Astrocyte (in vitro differentiated cells and primary cell): ENCODE results near the gene NKD1. TPM values are rescaled to one million over a fixed set of nuclear protein-coding genes. Genes with fewer than 3 reads are reported as not detected.

Experiments
- DNase-seq: peaks from one replicate; pipeline ENCODE4 v3.0.0-alpha.2; 2010; ENCODE audit warnings: low read depth
- FAIRE-seq: peaks from 2 replicates; lab custom pipeline; 2011; peaks lifted over from hg19 to GRCh38; lab: Jason Lieb, UNC
- H2AFZ ChIP-seq: 2 replicates; pipeline ENCODE4 v1.6.0; 2012; ENCODE audit warnings: low read depth, low read length, inconsistent platforms
- H3K27ac ChIP-seq: 2 replicates; pipeline ENCODE4 v1.5.1; 2011; ENCODE audit warnings: low read depth, low read length, inconsistent platforms
- H3K27me3 ChIP-seq: 2 replicates; pipeline ENCODE4 v1.6.0; 2011; ENCODE audit warnings: low read length, inconsistent platforms; ENCODE audit not compliant: insufficient read depth
- H3K36me3 ChIP-seq: 2 replicates; pipeline ENCODE4 v1.5.1; 2011; ENCODE audit warnings: low read length, inconsistent platforms; ENCODE audit not compliant: insufficient read depth
- H3K4me1 ChIP-seq: 2 replicates; pipeline ENCODE4 v1.5.1; 2011; ENCODE audit warnings: low read length, inconsistent platforms; ENCODE audit not compliant: insufficient read depth
- H3K4me2 ChIP-seq: 2 replicates; pipeline ENCODE4 v1.6.0; 2012; ENCODE audit warnings: low read length, inconsistent platforms
- H3K4me3 ChIP-seq: 2 replicates; pipeline ENCODE4 v1.5.1; 2011; ENCODE audit warnings: low read depth, mild to moderate bottlenecking, low read length, inconsistent platforms; ENCODE audit not compliant: insufficient read depth
- H3K79me2 ChIP-seq: 2 replicates; pipeline ENCODE4 v1.6.0; 2012; ENCODE audit warnings: mild to moderate bottlenecking, low read length, inconsistent platforms; ENCODE audit not compliant: insufficient read depth
- H3K9ac ChIP-seq: 2 replicates; pipeline ENCODE4 v1.6.0; 2012; ENCODE audit warnings: mild to moderate bottlenecking, low read length, inconsistent platforms
- H3K9me3 ChIP-seq: 2 replicates; pipeline ENCODE4 v1.5.1; 2012; ENCODE audit warnings: low read depth, mild to moderate bottlenecking, low read length, inconsistent platforms; ENCODE audit not compliant: insufficient read depth
- H4K20me1 ChIP-seq: 2 replicates; pipeline ENCODE4 v1.6.0; 2012; ENCODE audit warnings: low read length, inconsistent platforms; ENCODE audit not compliant: insufficient read depth
- H3K27ac Mint-ChIP-seq: one replicate; pipeline ENCODE4 v1.8.0; 2021; ENCODE audit warnings: mild to moderate bottlenecking, mixed read lengths; ENCODE audit not compliant: unreplicated experiment
- H3K27me3 Mint-ChIP-seq: one replicate; pipeline ENCODE4 v1.8.0; 2021; ENCODE audit warnings: low read depth, mixed read lengths; ENCODE audit not compliant: unreplicated experiment
- H3K36me3 Mint-ChIP-seq: one replicate; pipeline ENCODE4 v1.8.0; 2021; ENCODE audit warnings: low read depth, mixed read lengths; ENCODE audit not compliant: unreplicated experiment
- H3K4me1 Mint-ChIP-seq: one replicate; pipeline ENCODE4 v1.8.0; 2021; ENCODE audit warnings: low read depth, mixed read lengths; ENCODE audit not compliant: unreplicated experiment
- H3K4me3 Mint-ChIP-seq: one replicate; pipeline ENCODE4 v1.8.0; 2021; ENCODE audit warnings: mild to moderate bottlenecking, moderate library complexity, mixed read lengths; ENCODE audit not compliant: unreplicated experiment
- H3K9me3 Mint-ChIP-seq: one replicate; pipeline ENCODE4 v1.8.0; 2021; ENCODE audit warnings: mild to moderate bottlenecking, mixed read lengths; ENCODE audit not compliant: unreplicated experiment
- EZH2 ChIP-seq: IDR thresholded peaks from 2 replicates; pipeline ENCODE4 v1.6.1; 2012; ENCODE audit warnings: mild to moderate bottlenecking, low read length, inconsistent platforms; ENCODE audit not compliant: insufficient read depth
- total RNA-seq: library from RNA; stranded (reverse); gene quantifications from 2 replicates; pipeline ENCODE4 v1.2.1, GENCODE V29; 2021
- TF ChIP-seq, protein P1 (sequence below): IDR thresholded peaks from 2 replicates; pipeline ENCODE4 v1.5.1; 2011; ENCODE audit warnings: low read depth, mild to moderate bottlenecking, inconsistent platforms, low read length, moderate library complexity; ENCODE audit not compliant: insufficient read depth

The NKD1 gene
- total RNA-seq, 1 donor from 2014 or later, result 9.1 TPM

GRCh38 chr16:50580180-50580798 is 32.1 kb downstream of the NKD1 start:
- H3K27me3 ChIP-seq, result no peaks in the 10 kb centered on the region
- TF ChIP-seq EZH2, result no peak
- TF ChIP-seq, protein P1, sequence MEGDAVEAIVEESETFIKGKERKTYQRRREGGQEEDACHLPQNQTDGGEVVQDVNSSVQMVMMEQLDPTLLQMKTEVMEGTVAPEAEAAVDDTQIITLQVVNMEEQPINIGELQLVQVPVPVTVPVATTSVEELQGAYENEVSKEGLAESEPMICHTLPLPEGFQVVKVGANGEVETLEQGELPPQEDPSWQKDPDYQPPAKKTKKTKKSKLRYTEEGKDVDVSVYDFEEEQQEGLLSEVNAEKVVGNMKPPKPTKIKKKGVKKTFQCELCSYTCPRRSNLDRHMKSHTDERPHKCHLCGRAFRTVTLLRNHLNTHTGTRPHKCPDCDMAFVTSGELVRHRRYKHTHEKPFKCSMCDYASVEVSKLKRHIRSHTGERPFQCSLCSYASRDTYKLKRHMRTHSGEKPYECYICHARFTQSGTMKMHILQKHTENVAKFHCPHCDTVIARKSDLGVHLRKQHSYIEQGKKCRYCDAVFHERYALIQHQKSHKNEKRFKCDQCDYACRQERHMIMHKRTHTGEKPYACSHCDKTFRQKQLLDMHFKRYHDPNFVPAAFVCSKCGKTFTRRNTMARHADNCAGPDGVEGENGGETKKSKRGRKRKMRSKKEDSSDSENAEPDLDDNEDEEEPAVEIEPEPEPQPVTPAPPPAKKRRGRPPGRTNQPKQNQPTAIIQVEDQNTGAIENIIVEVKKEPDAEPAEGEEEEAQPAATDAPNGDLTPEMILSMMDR, result no peak
- no peaks in the 10 kb centered on the region for H3K36me3 ChIP-seq
- H3K27ac Mint-ChIP-seq, result no peak overlapping the region
- peaks cover 5% of the 10 kb centered on the region for H3K4me1 ChIP-seq
- no peaks in the 10 kb centered on the region for H3K79me2 ChIP-seq
- H3K9me3 ChIP-seq, result no peaks in the 10 kb centered on the region
- H3K4me1 Mint-ChIP-seq, result peaks cover 10% of the 10 kb centered on the region
- H3K9me3 Mint-ChIP-seq, result peaks cover 4% of the 10 kb centered on the region
- no peak for FAIRE-seq
- H3K27me3 Mint-ChIP-seq, result peaks cover 17% of the 10 kb centered on the region
- no peak overlapping the region for H3K9ac ChIP-seq
- H2AFZ ChIP-seq, result no peak overlapping the region
- no peaks in the 10 kb centered on the region for H4K20me1 ChIP-seq
- H3K4me3 ChIP-seq, result no peak overlapping the region
- peaks cover 2% of the 10 kb centered on the region for H3K36me3 Mint-ChIP-seq
- H3K4me2 ChIP-seq, result peak overlapping the region; percentile 35
- H3K27ac ChIP-seq, result no peak overlapping the region
- no peak overlapping the region for H3K4me3 Mint-ChIP-seq
- no peak for DNase-seq

- no peaks in the 10 kb centered on the region for H3K36me3 ChIP-seq
- Mint-ChIP-seq H3K4me3 (no peak overlapping the region), H3K27me3 (peaks cover 21% of the 10 kb centered on the region), H3K4me1 (peaks cover 10% of the 10 kb centered on the region), H3K36me3 (peaks cover 6% of the 10 kb centered on the region), H3K9me3 (peaks cover 4% of the 10 kb centered on the region), H3K27ac (no peak overlapping the region)
- H3K27me3 ChIP-seq, result no peaks in the 10 kb centered on the region
- H3K4me3 ChIP-seq, result no peak overlapping the region
- DNase-seq (no peak), FAIRE-seq (no peak)
- no peaks in the 10 kb centered on the region for H3K79me2 ChIP-seq
- no peak overlapping the region for H3K9ac ChIP-seq
- TF ChIP-seq EZH2, result no peak
- TF ChIP-seq, protein P1, result no peak
- no peaks in the 10 kb centered on the region for H4K20me1 ChIP-seq
- no peak overlapping the region for H3K4me2 ChIP-seq
- peaks cover 5% of the 10 kb centered on the region for H3K4me1 ChIP-seq
- no peak overlapping the region for H2AFZ ChIP-seq
- no peaks in the 10 kb centered on the region for H3K9me3 ChIP-seq
- no peak overlapping the region for H3K27ac ChIP-seq
Observed at GRCh38 chr16:50581845-50582244, 33.6 kb downstream of the NKD1 start.

DNA sequence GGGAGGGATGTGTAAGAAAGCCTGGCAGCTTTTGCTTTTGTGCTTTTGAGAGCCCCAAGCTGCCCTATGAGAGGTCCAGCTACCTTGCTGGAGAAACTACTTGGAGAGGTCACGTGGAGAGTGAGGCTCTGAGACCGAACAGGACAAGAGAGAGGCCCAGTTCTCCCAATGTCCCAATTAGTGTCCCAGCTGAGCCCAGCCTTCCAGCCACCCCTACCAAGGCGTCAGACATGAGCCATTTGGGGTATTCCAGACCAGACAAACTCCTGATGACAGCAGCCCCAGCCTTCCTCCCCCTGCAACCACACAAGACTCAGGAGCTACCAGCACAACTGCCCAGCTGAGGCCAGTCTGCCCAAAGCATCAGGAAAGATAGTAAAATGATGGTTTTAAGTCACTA is 35.0 kb downstream of the NKD1 start:
- peaks cover 10% of the 10 kb centered on the region for H3K4me1 Mint-ChIP-seq
- Histone ChIP-seq H4K20me1 (no peaks in the 10 kb centered on the region), H2AFZ (no peak overlapping the region), H3K79me2 (no peaks in the 10 kb centered on the region), H3K27me3 (no peaks in the 10 kb centered on the region), H3K4me3 (no peak overlapping the region), H3K4me1 (peaks cover 5% of the 10 kb centered on the region), H3K36me3 (no peaks in the 10 kb centered on the region), H3K9ac (no peak overlapping the region), H3K4me2 (no peak overlapping the region), H3K9me3 (no peaks in the 10 kb centered on the region), H3K27ac (no peak overlapping the region)
- H3K9me3 Mint-ChIP-seq, result peaks cover 4% of the 10 kb centered on the region
- peaks cover 8% of the 10 kb centered on the region for H3K36me3 Mint-ChIP-seq
- TF ChIP-seq, protein P1, result no peak
- TF ChIP-seq EZH2, result no peak
- DNase-seq (no peak), FAIRE-seq (no peak)
- peaks cover 21% of the 10 kb centered on the region for H3K27me3 Mint-ChIP-seq
- H3K27ac Mint-ChIP-seq, result no peak overlapping the region
- H3K4me3 Mint-ChIP-seq, result no peak overlapping the region
